Measurements from ENCODE around the gene ZMYND10. TPM values are rescaled to one million over a fixed set of nuclear protein-coding genes. Genes with fewer than 3 reads are reported as not detected.

The ZMYND10 gene
- polyA plus RNA-seq, 1 donor (not counting 4 experiments of a cell fraction or from before 2014, with no cell fraction given), result 0.21 TPM

GRCh38 chr3:50330330-50330729, 15.2 kb downstream of the ZMYND10 start:
- dilution Hi-C loops (cut with MboI; ENCODE audit: extremely low pct_ligation_motif_present, low sequenced_read_pairs), result no loop called here
- Histone ChIP-seq H2AFZ (ENCODE audit: control insufficient read depth, low read length) (no peak overlapping the region), H3K4me2 (ENCODE audit: control insufficient read depth, extremely low read depth, insufficient read depth, low read depth, low read length) (no peak overlapping the region), H3K79me2 (ENCODE audit: control insufficient read depth, insufficient read depth, low read length) (peaks cover 67% of the 10 kb centered on the region), H3K36me3 (ENCODE audit: control insufficient read depth in 2 of 2, extremely low read depth in 1 of 2, insufficient read depth in 2 of 2, low read length in 2 of 2) (peaks cover 31 to 41% of the 10 kb centered on the region in 2 experiments), H3K9me1 (ENCODE audit: control insufficient read depth, extremely low read depth, insufficient read depth, low read length) (no peaks in the 10 kb centered on the region), H3K9ac (ENCODE audit: control insufficient read depth, extremely low read depth, insufficient read depth, low read length) (no peak overlapping the region), H3K27ac (ENCODE audit: control insufficient read depth, insufficient read depth, low read length) (no peak overlapping the region), H3K27me3 (ENCODE audit: control insufficient read depth, extremely low read depth, insufficient read depth, low read length) (no peaks in the 10 kb centered on the region), H3K4me3 (ENCODE audit: control insufficient read depth in 2 of 3, extremely low read depth in 1 of 3, insufficient read depth in 2 of 3, low read depth in 1 of 3, low read length in 3 of 3) (no peak overlapping the region), H4K20me1 (ENCODE audit: control insufficient read depth, extremely low read depth, insufficient read depth, low read length) (peaks cover 7% of the 10 kb centered on the region), H3K9me3 (ENCODE audit: control insufficient read depth, low read depth, low read length) (no peaks in the 10 kb centered on the region), H3K4me1 (ENCODE audit: control insufficient read depth, extremely low read depth, insufficient read depth, low read length) (peaks cover 25% of the 10 kb centered on the region)
- no peak for DNase-seq (ENCODE audit: low read depth, low spot score)
- TF ChIP-seq EZH2 (IDR thresholded peaks at IDR 0.05; ENCODE audit: low read length) (no peak), CTCF (optimal IDR thresholded peaks at IDR 0.05 in 1 of 3, IDR thresholded peaks at IDR 0.05 in 1 of 3, conservative IDR thresholded peaks at IDR 0.05 in 1 of 3; ENCODE audit: extremely low read depth in 1 of 3, insufficient read depth in 2 of 3, low read length in 3 of 3) (no peak)
- no peak for FAIRE-seq

- Histone ChIP-seq H3K27me3 (ENCODE audit: control insufficient read depth, extremely low read depth, insufficient read depth, low read length) (no peaks in the 10 kb centered on the region), H4K20me1 (ENCODE audit: control insufficient read depth, extremely low read depth, insufficient read depth, low read length) (no peaks in the 10 kb centered on the region), H3K27ac (ENCODE audit: control insufficient read depth, insufficient read depth, low read length) (peak within 1 kb of the TSS; percentile 74), H3K36me3 (ENCODE audit: control insufficient read depth in 2 of 2, extremely low read depth in 1 of 2, insufficient read depth in 2 of 2, low read length in 2 of 2) (peaks cover 28 to 40% of the 10 kb centered on the region in 2 experiments), H3K9me1 (ENCODE audit: control insufficient read depth, extremely low read depth, insufficient read depth, low read length) (no peaks in the 10 kb centered on the region), H2AFZ (ENCODE audit: control insufficient read depth, low read length) (no peak within 1 kb of the TSS), H3K79me2 (ENCODE audit: control insufficient read depth, insufficient read depth, low read length) (peaks cover 45% of the 10 kb centered on the region), H3K4me3 (ENCODE audit: control insufficient read depth in 2 of 3, extremely low read depth in 1 of 3, insufficient read depth in 2 of 3, low read depth in 1 of 3, low read length in 3 of 3) (peak within 1 kb of the TSS; percentile 86 to 90 (median 87)), H3K9me3 (ENCODE audit: control insufficient read depth, low read depth, low read length) (no peaks in the 10 kb centered on the region), H3K4me1 (ENCODE audit: control insufficient read depth, extremely low read depth, insufficient read depth, low read length) (peaks cover 12% of the 10 kb centered on the region), H3K9ac (ENCODE audit: control insufficient read depth, extremely low read depth, insufficient read depth, low read length) (peak within 1 kb of the TSS; percentile 87), H3K4me2 (ENCODE audit: control insufficient read depth, extremely low read depth, insufficient read depth, low read depth, low read length) (peak within 1 kb of the TSS; percentile 94)
- DNase-seq (ENCODE audit: low read depth, low spot score), result peak; percentile 90
- TF ChIP-seq EZH2 (IDR thresholded peaks at IDR 0.05; ENCODE audit: low read length) (no peak), CTCF (optimal IDR thresholded peaks at IDR 0.05 in 1 of 3, IDR thresholded peaks at IDR 0.05 in 1 of 3, conservative IDR thresholded peaks at IDR 0.05 in 1 of 3; ENCODE audit: extremely low read depth in 1 of 3, insufficient read depth in 2 of 3, low read length in 3 of 3) (no peak)
- FAIRE-seq, result peak; percentile 76
- dilution Hi-C loops (cut with MboI; ENCODE audit: extremely low pct_ligation_motif_present, low sequenced_read_pairs), result no loop called here
Observed at GRCh38 chr3:50327943-50328691, 17.4 kb downstream of the ZMYND10 start, which contains the start of gene TUSC2. TUSC2 (minus strand) TSS chr3:50328223; CDS start chr3:50328099, 124 bp downstream.
